ENCODE data around the gene LDLRAD2. TPM values are rescaled to one million over a fixed set of nuclear protein-coding genes. Genes with fewer than 3 reads are reported as not detected.

LDLRAD2 gene
- total RNA-seq, 1 experiment from 2014 or later = not detected

DNA sequence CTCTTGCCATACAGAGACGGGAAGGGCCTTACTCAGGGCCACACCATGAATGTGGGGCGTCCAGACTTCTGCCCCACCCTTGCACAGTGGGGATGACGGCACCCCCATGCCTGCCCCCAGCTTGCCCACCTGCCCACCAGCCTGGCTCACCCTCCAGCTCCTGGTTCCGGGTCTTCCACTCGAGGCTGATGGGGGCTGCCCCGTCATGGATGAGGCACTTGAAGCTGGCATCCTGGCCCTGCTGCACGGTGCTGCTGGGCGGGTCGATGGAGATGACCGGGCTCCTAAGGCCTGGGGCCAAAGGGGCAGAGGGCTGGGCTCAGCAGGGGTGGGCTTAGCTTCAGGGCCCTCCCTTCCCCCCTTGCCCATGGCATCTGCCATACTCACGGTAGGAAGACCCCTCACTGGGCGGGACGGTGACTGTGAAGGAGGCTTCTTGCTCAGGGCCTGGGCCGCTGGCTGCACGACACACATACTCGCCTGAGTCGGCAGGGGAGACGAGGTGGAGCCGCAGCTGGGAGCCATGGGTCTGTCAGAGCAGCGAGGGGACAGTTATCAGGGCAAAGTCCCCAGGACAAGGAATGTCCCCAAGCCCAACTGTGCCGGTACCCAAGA is 29.9 kb downstream of the LDLRAD2 start:
- TF ChIP-seq CTCF (IDR thresholded peaks at IDR 0.05; ENCODE audit: unreplicated experiment) = no peak
- H3K27me3 Mint-ChIP-seq (ENCODE audit: unreplicated experiment) = no peaks in the 10 kb centered on the region
- H3K4me3 Mint-ChIP-seq (ENCODE audit: low read depth, unreplicated experiment) = no peak overlapping the region
- intact Hi-C loops (cut with micrococcal nuclease; ENCODE audit: unreplicated experiment) = no loop called here
- peaks cover 55% of the 10 kb centered on the region for H3K36me3 Mint-ChIP-seq (ENCODE audit: insufficient read depth, unreplicated experiment)
- no peak overlapping the region for H3K27ac Mint-ChIP-seq (ENCODE audit: unreplicated experiment)
- no peaks in the 10 kb centered on the region for H3K9me3 Mint-ChIP-seq (ENCODE audit: low read depth, unreplicated experiment)
- no TSS peak for BruUV-seq (replicated peaks)
- CTCF ChIA-PET = no interaction called here
- H3K4me1 Mint-ChIP-seq (ENCODE audit: low read depth, unreplicated experiment) = no peaks in the 10 kb centered on the region
- DNase-seq = no peak

DNA sequence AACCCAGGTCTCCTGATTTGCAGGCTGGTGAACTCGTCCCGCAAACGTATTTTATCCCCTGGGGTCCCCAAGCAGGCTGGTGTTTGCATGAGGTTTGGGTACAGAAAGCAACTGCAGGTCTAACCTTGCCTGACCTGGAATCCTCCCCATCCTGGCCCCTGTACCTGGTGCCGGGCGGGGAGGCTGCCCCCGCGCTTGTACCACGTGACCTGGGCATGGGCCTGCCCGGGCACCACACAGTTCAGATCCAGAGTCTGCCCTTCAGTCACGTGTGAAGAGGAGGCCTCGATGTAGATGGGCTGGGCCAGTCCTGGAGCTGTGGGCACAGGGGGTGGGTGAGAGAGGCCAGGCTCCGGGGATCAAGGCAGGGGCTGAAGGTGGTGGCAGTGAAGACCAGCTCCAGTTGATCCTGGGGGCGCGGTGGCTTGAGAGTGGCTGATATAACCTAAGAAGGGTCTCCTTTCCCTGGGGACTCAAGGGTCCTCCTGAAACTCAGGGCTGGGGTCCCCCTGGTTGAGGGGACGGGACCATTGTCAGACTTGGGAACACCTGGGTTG is 30.6 kb downstream of the LDLRAD2 start:
- H3K4me3 Mint-ChIP-seq (ENCODE audit: low read depth, unreplicated experiment) = no peak overlapping the region
- H3K9me3 Mint-ChIP-seq (ENCODE audit: low read depth, unreplicated experiment) = no peaks in the 10 kb centered on the region
- no peaks in the 10 kb centered on the region for H3K27me3 Mint-ChIP-seq (ENCODE audit: unreplicated experiment)
- peaks cover 55% of the 10 kb centered on the region for H3K36me3 Mint-ChIP-seq (ENCODE audit: insufficient read depth, unreplicated experiment)
- no peak for TF ChIP-seq CTCF (IDR thresholded peaks at IDR 0.05; ENCODE audit: unreplicated experiment)
- H3K27ac Mint-ChIP-seq (ENCODE audit: unreplicated experiment) = peak overlapping the region; percentile 58
- no peak for DNase-seq
- BruUV-seq (replicated peaks) = no TSS peak
- intact Hi-C loops (cut with micrococcal nuclease; ENCODE audit: unreplicated experiment) = no loop called here
- CTCF ChIA-PET = no interaction called here
- H3K4me1 Mint-ChIP-seq (ENCODE audit: low read depth, unreplicated experiment) = no peaks in the 10 kb centered on the region

- no peak for DNase-seq
- no TSS peak for BruUV-seq (replicated peaks)
- H3K4me1 Mint-ChIP-seq (ENCODE audit: low read depth, unreplicated experiment) = no peaks in the 10 kb centered on the region
- H3K9me3 Mint-ChIP-seq (ENCODE audit: low read depth, unreplicated experiment) = no peaks in the 10 kb centered on the region
- H3K27me3 Mint-ChIP-seq (ENCODE audit: unreplicated experiment) = no peaks in the 10 kb centered on the region
- intact Hi-C loops (cut with micrococcal nuclease; ENCODE audit: unreplicated experiment) = no loop called here
- peak overlapping the region; percentile 58 for H3K27ac Mint-ChIP-seq (ENCODE audit: unreplicated experiment)
- CTCF ChIA-PET = no interaction called here
- peaks cover 55% of the 10 kb centered on the region for H3K36me3 Mint-ChIP-seq (ENCODE audit: insufficient read depth, unreplicated experiment)
- H3K4me3 Mint-ChIP-seq (ENCODE audit: low read depth, unreplicated experiment) = no peak overlapping the region
- no peak for TF ChIP-seq CTCF (IDR thresholded peaks at IDR 0.05; ENCODE audit: unreplicated experiment)
Observed at GRCh38 chr1:21843208-21843607, 31.1 kb downstream of the LDLRAD2 start.

DNA sequence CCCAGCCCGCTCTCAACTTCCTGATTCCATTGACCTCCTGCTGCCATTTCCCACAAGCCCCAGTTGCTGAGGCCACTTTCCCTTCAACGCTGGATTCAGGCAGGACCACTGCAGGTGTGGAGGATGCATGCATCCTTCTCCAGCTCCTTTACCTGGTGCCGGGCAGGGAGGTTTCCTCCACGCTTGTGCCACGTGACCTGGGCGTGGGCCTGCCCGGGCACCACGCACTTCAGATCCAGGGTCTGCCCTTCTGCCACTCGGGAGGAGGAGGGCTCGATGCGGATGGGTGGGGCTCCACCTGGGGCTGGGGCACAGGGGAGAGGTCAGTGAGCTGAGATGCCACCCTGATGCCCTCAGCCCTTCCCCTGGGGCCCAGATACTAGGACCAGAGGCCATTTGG is 31.9 kb downstream of the LDLRAD2 start:
- intact Hi-C loops (cut with micrococcal nuclease; ENCODE audit: unreplicated experiment) = no loop called here
- no peak for TF ChIP-seq CTCF (IDR thresholded peaks at IDR 0.05; ENCODE audit: unreplicated experiment)
- Mint-ChIP-seq H3K4me1 (ENCODE audit: low read depth, unreplicated experiment) (no peaks in the 10 kb centered on the region), H3K27me3 (ENCODE audit: unreplicated experiment) (no peaks in the 10 kb centered on the region), H3K27ac (ENCODE audit: unreplicated experiment) (no peak overlapping the region), H3K36me3 (ENCODE audit: insufficient read depth, unreplicated experiment) (peaks cover 56% of the 10 kb centered on the region), H3K4me3 (ENCODE audit: low read depth, unreplicated experiment) (no peak overlapping the region), H3K9me3 (ENCODE audit: low read depth, unreplicated experiment) (no peaks in the 10 kb centered on the region)
- BruUV-seq (replicated peaks) = no TSS peak
- CTCF ChIA-PET = no interaction called here
- no peak for DNase-seq

Measured in Calu3 (cell line).